Ovary (tissue), 3 donors: ENCODE results near the gene WNT2.

Experiments
- EP300 ChIP-seq: sonication (generic); formaldehyde crosslinking; IDR thresholded peaks from one replicate; pipeline ENCODE4 v1.6.1; 2017; ENCODE audit warnings: antibody characterized with exemption
- POLR2A ChIP-seq: fragments of 450-650 bp; IDR thresholded peaks from one replicate; pipeline ENCODE4 v1.6.1; 2017; ENCODE audit warnings: antibody characterized with exemption, mild to moderate bottlenecking, moderate library complexity
- TF ChIP-seq, protein P1 (sequence below), 3 donors: fragments of 450-650 bp in 2 of 3; fragments of 200-600 bp in 1 of 3; IDR thresholded peaks; one replicate each; pipeline versions ENCODE4 v1.5.1 to v1.8.0; 2016 to 2022; ENCODE audit warnings: antibody characterized with exemption in 3 of 3, mild to moderate bottlenecking in 1 of 3
- donor health status: DM: no; HTN: no; CAD: no.

DNA sequence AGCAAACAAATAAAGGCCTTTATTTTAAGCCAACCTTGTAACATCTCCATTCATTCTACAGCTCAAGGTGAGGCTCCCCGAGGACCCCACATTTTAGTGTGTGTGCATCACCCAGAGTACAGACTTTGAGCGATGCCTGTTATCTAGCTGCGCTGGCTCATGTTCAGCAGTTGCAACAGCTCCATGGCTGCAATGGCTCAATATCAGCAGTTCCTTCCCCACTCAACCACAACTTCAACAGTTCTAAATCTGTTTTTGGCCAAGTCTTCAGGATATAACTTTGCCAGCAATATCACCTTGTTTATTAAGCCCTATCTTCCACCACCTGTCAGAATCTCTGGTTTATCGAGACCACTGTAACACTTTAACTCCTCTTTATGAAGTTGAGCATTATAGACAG is 95.8 kb downstream of the WNT2 start:
- TF ChIP-seq, protein P1, sequence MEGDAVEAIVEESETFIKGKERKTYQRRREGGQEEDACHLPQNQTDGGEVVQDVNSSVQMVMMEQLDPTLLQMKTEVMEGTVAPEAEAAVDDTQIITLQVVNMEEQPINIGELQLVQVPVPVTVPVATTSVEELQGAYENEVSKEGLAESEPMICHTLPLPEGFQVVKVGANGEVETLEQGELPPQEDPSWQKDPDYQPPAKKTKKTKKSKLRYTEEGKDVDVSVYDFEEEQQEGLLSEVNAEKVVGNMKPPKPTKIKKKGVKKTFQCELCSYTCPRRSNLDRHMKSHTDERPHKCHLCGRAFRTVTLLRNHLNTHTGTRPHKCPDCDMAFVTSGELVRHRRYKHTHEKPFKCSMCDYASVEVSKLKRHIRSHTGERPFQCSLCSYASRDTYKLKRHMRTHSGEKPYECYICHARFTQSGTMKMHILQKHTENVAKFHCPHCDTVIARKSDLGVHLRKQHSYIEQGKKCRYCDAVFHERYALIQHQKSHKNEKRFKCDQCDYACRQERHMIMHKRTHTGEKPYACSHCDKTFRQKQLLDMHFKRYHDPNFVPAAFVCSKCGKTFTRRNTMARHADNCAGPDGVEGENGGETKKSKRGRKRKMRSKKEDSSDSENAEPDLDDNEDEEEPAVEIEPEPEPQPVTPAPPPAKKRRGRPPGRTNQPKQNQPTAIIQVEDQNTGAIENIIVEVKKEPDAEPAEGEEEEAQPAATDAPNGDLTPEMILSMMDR (IDR thresholded peaks at IDR 0.05), result no peak
- TF ChIP-seq EP300, result no peak
- TF ChIP-seq POLR2A, result no peak
